Measurements from ENCODE around the gene WFDC12. TPM values are rescaled to one million over a fixed set of nuclear protein-coding genes. Genes with fewer than 3 reads are reported as not detected.

WFDC12 gene, protein sequence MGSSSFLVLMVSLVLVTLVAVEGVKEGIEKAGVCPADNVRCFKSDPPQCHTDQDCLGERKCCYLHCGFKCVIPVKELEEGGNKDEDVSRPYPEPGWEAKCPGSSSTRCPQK
- total RNA-seq (not detected), polyA plus RNA-seq (not detected)
- long read RNA-seq, donor 1 = 0 reads
- long read RNA-seq, donor 2 = 0 reads

DNA sequence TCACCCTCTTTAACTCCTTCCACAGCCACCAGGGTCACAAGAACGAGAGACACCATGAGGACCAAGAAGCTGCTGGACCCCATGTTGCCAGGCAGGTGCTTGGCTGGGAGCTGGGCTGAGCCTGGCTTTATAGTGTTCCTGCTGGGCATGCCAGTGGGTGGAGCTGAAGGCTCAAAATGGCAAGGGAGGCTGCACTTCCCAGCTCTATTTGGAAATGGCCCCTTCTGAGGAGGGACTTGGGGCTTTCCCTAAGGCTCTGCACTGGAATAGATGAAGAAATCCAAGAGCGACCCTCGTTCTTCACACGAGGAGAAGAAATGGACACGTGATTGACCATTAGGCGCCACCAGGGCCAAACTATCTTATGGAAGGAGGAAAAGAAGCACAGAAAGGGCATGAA lies at the start of gene WFDC12:
WFDC12 (minus strand) TSS at position 101 of the 400 bp plus-strand sequence; CDS start at position 83, 18 bp downstream.
- Histone ChIP-seq H3K27me3 (replicated peaks in 1 of 7) (peaks cover 0 to 44% (median 7%) of the 10 kb centered on the region in 7 donors), H3K9me3 (no peaks in the 10 kb centered on the region), H3K4me1 (no peaks in the 10 kb centered on the region), H3K36me3 (no peaks in the 10 kb centered on the region), H3K27ac (no peak within 1 kb of the TSS), H3K4me3 (no peak within 1 kb of the TSS)
- 82 to 88% (median 85%) methylated on average over 6 of the region's 6 CpGs for WGBS, 5 donors
- TF ChIP-seq POLR2A (IDR thresholded peaks at IDR 0.05) (no peak), POLR2AphosphoS5 (IDR thresholded peaks at IDR 0.05) (no peak)
- TF ChIP-seq, protein P1, sequence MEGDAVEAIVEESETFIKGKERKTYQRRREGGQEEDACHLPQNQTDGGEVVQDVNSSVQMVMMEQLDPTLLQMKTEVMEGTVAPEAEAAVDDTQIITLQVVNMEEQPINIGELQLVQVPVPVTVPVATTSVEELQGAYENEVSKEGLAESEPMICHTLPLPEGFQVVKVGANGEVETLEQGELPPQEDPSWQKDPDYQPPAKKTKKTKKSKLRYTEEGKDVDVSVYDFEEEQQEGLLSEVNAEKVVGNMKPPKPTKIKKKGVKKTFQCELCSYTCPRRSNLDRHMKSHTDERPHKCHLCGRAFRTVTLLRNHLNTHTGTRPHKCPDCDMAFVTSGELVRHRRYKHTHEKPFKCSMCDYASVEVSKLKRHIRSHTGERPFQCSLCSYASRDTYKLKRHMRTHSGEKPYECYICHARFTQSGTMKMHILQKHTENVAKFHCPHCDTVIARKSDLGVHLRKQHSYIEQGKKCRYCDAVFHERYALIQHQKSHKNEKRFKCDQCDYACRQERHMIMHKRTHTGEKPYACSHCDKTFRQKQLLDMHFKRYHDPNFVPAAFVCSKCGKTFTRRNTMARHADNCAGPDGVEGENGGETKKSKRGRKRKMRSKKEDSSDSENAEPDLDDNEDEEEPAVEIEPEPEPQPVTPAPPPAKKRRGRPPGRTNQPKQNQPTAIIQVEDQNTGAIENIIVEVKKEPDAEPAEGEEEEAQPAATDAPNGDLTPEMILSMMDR (IDR thresholded peaks at IDR 0.05 in 8 of 11, conservative IDR thresholded peaks at IDR 0.05 in 3 of 11) = no peak
- DNase-seq = no peak
- intact Hi-C loops (cut with DNase I; ENCODE audit: low total_unique reads) = no loop called here

DNA sequence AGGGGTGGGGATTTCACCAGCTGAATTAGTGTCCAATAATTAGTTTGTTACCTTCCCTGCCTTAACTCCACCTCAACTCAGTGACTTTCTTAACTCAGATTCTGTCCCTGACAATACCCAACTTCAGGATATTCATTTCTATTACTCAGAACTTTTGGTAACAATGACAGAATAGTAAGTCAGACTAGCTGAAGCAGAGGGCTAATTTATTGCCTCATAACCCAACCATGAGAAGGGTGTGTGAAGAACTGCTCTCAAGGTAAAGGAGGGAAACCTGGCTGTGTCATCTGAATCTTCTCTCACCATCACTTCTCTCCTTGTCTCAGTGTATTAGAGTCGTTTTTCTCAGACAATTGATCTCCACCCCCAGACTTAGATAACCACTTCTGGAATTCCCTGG lies 49.3 kb upstream of the WFDC12 start:
- Histone ChIP-seq H3K27ac (no peak overlapping the region), H3K36me3 (no peaks in the 10 kb centered on the region), H3K4me1 (no peaks in the 10 kb centered on the region), H3K4me3 (no peak overlapping the region), H3K9me3 (peaks cover 0 to 11% (median 6%) of the 10 kb centered on the region in 8 donors), H3K27me3 (replicated peaks in 1 of 7) (peaks cover 0 to 27% (median 0%) of the 10 kb centered on the region in 7 donors)
- WGBS, 5 donors = 13 to 30% (median 26%) methylated on average over 1 of the region's 1 CpG
- TF ChIP-seq, protein P1 (IDR thresholded peaks at IDR 0.05 in 8 of 11, conservative IDR thresholded peaks at IDR 0.05 in 3 of 11) = no peak
- TF ChIP-seq POLR2AphosphoS5 (IDR thresholded peaks at IDR 0.05) = no peak
- TF ChIP-seq POLR2A (IDR thresholded peaks at IDR 0.05) = no peak
- DNase-seq = no peak
- intact Hi-C loops (cut with DNase I; ENCODE audit: low total_unique reads) = no loop called here

DNA sequence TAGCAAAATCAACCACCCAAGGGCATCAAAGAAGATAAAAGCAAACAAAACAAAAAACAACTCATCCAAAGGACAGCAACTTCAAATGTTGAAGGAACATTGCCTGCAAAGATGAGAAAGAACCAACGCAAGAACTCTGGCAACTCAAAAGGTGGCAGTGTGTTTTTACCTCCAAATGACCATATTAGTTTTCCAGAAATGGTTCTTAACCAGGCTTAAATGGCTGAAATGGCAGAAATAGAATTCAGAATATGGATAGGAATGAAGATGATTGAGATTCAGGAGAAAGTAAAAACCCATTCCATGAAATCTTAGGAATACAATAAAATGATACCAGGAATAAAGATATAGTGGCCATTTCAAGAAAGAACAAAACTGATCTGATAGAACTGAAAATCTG lies 40.6 kb upstream of the WFDC12 start:
- no peaks in the 10 kb centered on the region for H3K36me3 ChIP-seq
- TF ChIP-seq POLR2AphosphoS5 (IDR thresholded peaks at IDR 0.05) = no peak
- TF ChIP-seq, protein P1 (IDR thresholded peaks at IDR 0.05 in 8 of 11, conservative IDR thresholded peaks at IDR 0.05 in 3 of 11) = no peak
- no peak for DNase-seq
- H3K9me3 ChIP-seq = peaks cover 0 to 73% (median 26%) of the 10 kb centered on the region in 8 donors
- 76 to 89% (median 86%) methylated on average over 1 of the region's 1 CpG for WGBS, 5 donors
- H3K27me3 ChIP-seq (replicated peaks in 1 of 7) = peaks cover 0 to 21% (median 6%) of the 10 kb centered on the region in 7 donors
- H3K27ac ChIP-seq = no peak overlapping the region
- H3K4me3 ChIP-seq = no peak overlapping the region
- no peaks in the 10 kb centered on the region for H3K4me1 ChIP-seq
- intact Hi-C loops (cut with DNase I; ENCODE audit: low total_unique reads) = no loop called here

DNA sequence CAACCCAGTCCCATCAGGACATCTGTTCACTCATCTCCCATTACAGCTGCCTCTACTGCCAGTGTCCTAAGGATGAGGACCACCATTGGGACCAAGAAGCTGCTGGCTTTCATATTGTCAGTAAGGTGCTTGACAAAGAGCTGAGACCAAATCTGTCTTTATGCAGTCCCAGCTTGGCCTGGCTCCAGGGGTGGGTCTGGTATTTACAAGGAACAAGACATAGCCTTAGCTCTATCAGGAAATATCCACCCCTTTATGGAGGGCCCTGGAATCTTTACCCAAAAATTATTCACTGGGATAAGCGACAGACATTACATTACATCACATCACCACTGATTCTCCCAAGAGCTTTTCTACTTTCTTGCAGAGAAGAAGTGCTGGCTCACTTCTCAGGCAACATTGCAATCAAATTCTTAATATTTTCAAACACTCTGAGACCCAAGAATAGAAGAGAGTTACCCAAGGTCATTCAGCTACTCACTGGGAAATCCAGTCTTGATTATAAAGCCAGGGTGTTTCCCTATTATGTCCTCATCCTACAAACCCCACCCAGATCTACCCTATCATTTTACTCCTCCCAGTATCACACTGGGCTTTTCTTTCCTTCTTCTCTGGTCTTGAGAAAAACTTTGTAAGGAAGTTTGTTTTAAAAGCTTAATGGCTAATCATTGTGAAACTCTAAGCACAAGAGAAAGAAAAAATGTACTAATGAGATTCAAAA lies 39.0 kb upstream of the WFDC12 start:
- Histone ChIP-seq H3K27me3 (replicated peaks in 1 of 7) (peaks cover 0 to 24% (median 6%) of the 10 kb centered on the region in 7 donors), H3K4me1 (no peaks in the 10 kb centered on the region), H3K36me3 (no peaks in the 10 kb centered on the region), H3K27ac (no peak overlapping the region), H3K4me3 (no peak overlapping the region), H3K9me3 (peaks cover 0 to 82% (median 35%) of the 10 kb centered on the region in 8 donors)
- no peak for TF ChIP-seq POLR2A (IDR thresholded peaks at IDR 0.05)
- TF ChIP-seq, protein P1 (IDR thresholded peaks at IDR 0.05 in 8 of 11, conservative IDR thresholded peaks at IDR 0.05 in 3 of 11) = no peak
- intact Hi-C loops (cut with DNase I; ENCODE audit: low total_unique reads) = no loop called here
- WGBS, 5 donors = 53 to 75% (median 69%) methylated on average over 1 of the region's 1 CpG
- no peak for DNase-seq

Data from spleen (tissue), 13 donors.